ENCODE results near the gene MTMR10. TPM values are rescaled to one million over a fixed set of nuclear protein-coding genes. Genes with fewer than 3 reads are reported as not detected.

Gene MTMR10
- total RNA-seq, 2 donors from 2014 or later: 12.4 to 16.2 TPM

- TF ChIP-seq, protein P1, sequence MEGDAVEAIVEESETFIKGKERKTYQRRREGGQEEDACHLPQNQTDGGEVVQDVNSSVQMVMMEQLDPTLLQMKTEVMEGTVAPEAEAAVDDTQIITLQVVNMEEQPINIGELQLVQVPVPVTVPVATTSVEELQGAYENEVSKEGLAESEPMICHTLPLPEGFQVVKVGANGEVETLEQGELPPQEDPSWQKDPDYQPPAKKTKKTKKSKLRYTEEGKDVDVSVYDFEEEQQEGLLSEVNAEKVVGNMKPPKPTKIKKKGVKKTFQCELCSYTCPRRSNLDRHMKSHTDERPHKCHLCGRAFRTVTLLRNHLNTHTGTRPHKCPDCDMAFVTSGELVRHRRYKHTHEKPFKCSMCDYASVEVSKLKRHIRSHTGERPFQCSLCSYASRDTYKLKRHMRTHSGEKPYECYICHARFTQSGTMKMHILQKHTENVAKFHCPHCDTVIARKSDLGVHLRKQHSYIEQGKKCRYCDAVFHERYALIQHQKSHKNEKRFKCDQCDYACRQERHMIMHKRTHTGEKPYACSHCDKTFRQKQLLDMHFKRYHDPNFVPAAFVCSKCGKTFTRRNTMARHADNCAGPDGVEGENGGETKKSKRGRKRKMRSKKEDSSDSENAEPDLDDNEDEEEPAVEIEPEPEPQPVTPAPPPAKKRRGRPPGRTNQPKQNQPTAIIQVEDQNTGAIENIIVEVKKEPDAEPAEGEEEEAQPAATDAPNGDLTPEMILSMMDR (conservative IDR thresholded peaks at IDR 0.05): no peak
- peaks cover 11% of the 10 kb centered on the region for H3K4me1 Mint-ChIP-seq
- no peak overlapping the region for H3K9ac ChIP-seq (ENCODE audit: extremely low read depth, low read length, poor library complexity, severe bottlenecking)
- H3K36me3 Mint-ChIP-seq (ENCODE audit: low read depth): no peaks in the 10 kb centered on the region
- WGBS, 2 experiments (ENCODE audit: insufficient coverage in 1 of 2, insufficient read length in 1 of 2): 34 to 52% methylated on average over 5 of the region's 5 CpGs
- peak; percentile 58 for DNase-seq
- H3K27me3 ChIP-seq (ENCODE audit: control insufficient read depth, insufficient read depth, low read length, poor library complexity, severe bottlenecking): no peaks in the 10 kb centered on the region
- no peak overlapping the region for H3K27ac ChIP-seq (ENCODE audit: low read depth, low read length)
- H3K9me3 Mint-ChIP-seq: no peaks in the 10 kb centered on the region
- peaks cover 7% of the 10 kb centered on the region for H3K27me3 Mint-ChIP-seq (ENCODE audit: insufficient read depth)
- peaks cover 2% of the 10 kb centered on the region for H3K4me1 ChIP-seq (ENCODE audit: control insufficient read depth, insufficient read depth, low read length)
- no peak overlapping the region for H3K4me3 ChIP-seq (ENCODE audit: low read length)
- H3K9me3 ChIP-seq (ENCODE audit: control insufficient read depth, low read length): no peaks in the 10 kb centered on the region
- H3K4me3 Mint-ChIP-seq: no peak overlapping the region
- H3K27ac Mint-ChIP-seq: no peak overlapping the region
- no peaks in the 10 kb centered on the region for H3K36me3 ChIP-seq (ENCODE audit: control insufficient read depth, insufficient read depth, low read length)
Observed at GRCh38 chr15:31004220-31004733, 12.8 kb upstream of the MTMR10 start.

GRCh38 chr15:31001702-31002101 lies 10.3 kb upstream of the MTMR10 start:
- TF ChIP-seq, protein P1 (conservative IDR thresholded peaks at IDR 0.05): no peak
- Histone ChIP-seq H3K4me1 (ENCODE audit: control insufficient read depth, insufficient read depth, low read length) (peaks cover 2% of the 10 kb centered on the region), H3K27ac (ENCODE audit: low read depth, low read length) (no peak overlapping the region), H3K4me3 (ENCODE audit: low read length) (no peak overlapping the region), H3K9me3 (ENCODE audit: control insufficient read depth, low read length) (no peaks in the 10 kb centered on the region), H3K27me3 (ENCODE audit: control insufficient read depth, insufficient read depth, low read length, poor library complexity, severe bottlenecking) (no peaks in the 10 kb centered on the region), H3K36me3 (ENCODE audit: control insufficient read depth, insufficient read depth, low read length) (no peaks in the 10 kb centered on the region), H3K9ac (ENCODE audit: extremely low read depth, low read length, poor library complexity, severe bottlenecking) (no peak overlapping the region)
- no peak overlapping the region for H3K27ac Mint-ChIP-seq
- H3K9me3 Mint-ChIP-seq: no peaks in the 10 kb centered on the region
- H3K36me3 Mint-ChIP-seq (ENCODE audit: low read depth): no peaks in the 10 kb centered on the region
- peaks cover 7% of the 10 kb centered on the region for H3K27me3 Mint-ChIP-seq (ENCODE audit: insufficient read depth)
- no peak for DNase-seq
- H3K4me1 Mint-ChIP-seq: peaks cover 11% of the 10 kb centered on the region
- H3K4me3 Mint-ChIP-seq: no peak overlapping the region
- WGBS, 2 experiments (ENCODE audit: insufficient coverage in 1 of 2, insufficient read length in 1 of 2): 81 to 94% methylated on average over 3 of the region's 3 CpGs

- peaks cover 11% of the 10 kb centered on the region for H3K4me1 Mint-ChIP-seq
- no peak for DNase-seq
Observed at GRCh38 chr15:30999729-31000128, 8.3 kb upstream of the MTMR10 start.

More at GRCh38 chr15:30999729-31000128, 8.3 kb upstream of the MTMR10 start:
- 81 to 85% methylated on average over 2 to 3 of the region's 3 CpGs for WGBS, 2 experiments (ENCODE audit: insufficient coverage in 1 of 2, insufficient read length in 1 of 2)
- Histone ChIP-seq H3K9ac (ENCODE audit: extremely low read depth, low read length, poor library complexity, severe bottlenecking) (no peak overlapping the region), H3K36me3 (ENCODE audit: control insufficient read depth, insufficient read depth, low read length) (no peaks in the 10 kb centered on the region), H3K4me3 (ENCODE audit: low read length) (no peak overlapping the region), H3K27me3 (ENCODE audit: control insufficient read depth, insufficient read depth, low read length, poor library complexity, severe bottlenecking) (no peaks in the 10 kb centered on the region), H3K9me3 (ENCODE audit: control insufficient read depth, low read length) (no peaks in the 10 kb centered on the region), H3K27ac (ENCODE audit: low read depth, low read length) (no peak overlapping the region), H3K4me1 (ENCODE audit: control insufficient read depth, insufficient read depth, low read length) (peaks cover 2% of the 10 kb centered on the region)
- no peak overlapping the region for H3K27ac Mint-ChIP-seq
- H3K4me3 Mint-ChIP-seq: no peak overlapping the region
- TF ChIP-seq, protein P1 (conservative IDR thresholded peaks at IDR 0.05): no peak
- no peaks in the 10 kb centered on the region for H3K36me3 Mint-ChIP-seq (ENCODE audit: low read depth)
- peaks cover 2% of the 10 kb centered on the region for H3K9me3 Mint-ChIP-seq
- H3K27me3 Mint-ChIP-seq (ENCODE audit: insufficient read depth): peaks cover 7% of the 10 kb centered on the region
